ENCODE measurements around the gene PLPPR3.

PLPPR3 gene

GRCh38 chr19:796692-797527, 24.8 kb downstream of the PLPPR3 start, which contains the start of gene PTBP1:
TSS of gene PTBP1 (plus strand) at chr19:797452. CDS start at chr19:797498, 46 bp downstream.
- in situ Hi-C loops (cut with MboI; ENCODE audit: low pct_unique_long_range_greater_than_20kb, low sequenced_read_pairs, unreplicated experiment): no loop called here
- DNase-seq (ENCODE audit: low spot score): peak; percentile 100
- TF ChIP-seq, protein P1, sequence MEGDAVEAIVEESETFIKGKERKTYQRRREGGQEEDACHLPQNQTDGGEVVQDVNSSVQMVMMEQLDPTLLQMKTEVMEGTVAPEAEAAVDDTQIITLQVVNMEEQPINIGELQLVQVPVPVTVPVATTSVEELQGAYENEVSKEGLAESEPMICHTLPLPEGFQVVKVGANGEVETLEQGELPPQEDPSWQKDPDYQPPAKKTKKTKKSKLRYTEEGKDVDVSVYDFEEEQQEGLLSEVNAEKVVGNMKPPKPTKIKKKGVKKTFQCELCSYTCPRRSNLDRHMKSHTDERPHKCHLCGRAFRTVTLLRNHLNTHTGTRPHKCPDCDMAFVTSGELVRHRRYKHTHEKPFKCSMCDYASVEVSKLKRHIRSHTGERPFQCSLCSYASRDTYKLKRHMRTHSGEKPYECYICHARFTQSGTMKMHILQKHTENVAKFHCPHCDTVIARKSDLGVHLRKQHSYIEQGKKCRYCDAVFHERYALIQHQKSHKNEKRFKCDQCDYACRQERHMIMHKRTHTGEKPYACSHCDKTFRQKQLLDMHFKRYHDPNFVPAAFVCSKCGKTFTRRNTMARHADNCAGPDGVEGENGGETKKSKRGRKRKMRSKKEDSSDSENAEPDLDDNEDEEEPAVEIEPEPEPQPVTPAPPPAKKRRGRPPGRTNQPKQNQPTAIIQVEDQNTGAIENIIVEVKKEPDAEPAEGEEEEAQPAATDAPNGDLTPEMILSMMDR (IDR thresholded peaks at IDR 0.05; ENCODE audit: extremely low read depth, insufficient read depth, missing control alignments): no peak

- TF ChIP-seq, protein P1 (IDR thresholded peaks at IDR 0.05; ENCODE audit: extremely low read depth, insufficient read depth, missing control alignments): no peak
- in situ Hi-C loops (cut with MboI; ENCODE audit: low pct_unique_long_range_greater_than_20kb, low sequenced_read_pairs, unreplicated experiment): no loop called here
These were observed 25.8 kb downstream of the PLPPR3 start for GRCh38 chr19:795691-796581.

GRCh38 chr19:795073-795611, 26.6 kb downstream of the PLPPR3 start:
- in situ Hi-C loops (cut with MboI; ENCODE audit: low pct_unique_long_range_greater_than_20kb, low sequenced_read_pairs, unreplicated experiment): no loop called here
- TF ChIP-seq, protein P1 (IDR thresholded peaks at IDR 0.05; ENCODE audit: extremely low read depth, insufficient read depth, missing control alignments): no peak
- DNase-seq (ENCODE audit: low spot score): no peak

More at GRCh38 chr19:795691-796581, 25.8 kb downstream of the PLPPR3 start:
- peak; percentile 24 for DNase-seq (ENCODE audit: low spot score)

DNA sequence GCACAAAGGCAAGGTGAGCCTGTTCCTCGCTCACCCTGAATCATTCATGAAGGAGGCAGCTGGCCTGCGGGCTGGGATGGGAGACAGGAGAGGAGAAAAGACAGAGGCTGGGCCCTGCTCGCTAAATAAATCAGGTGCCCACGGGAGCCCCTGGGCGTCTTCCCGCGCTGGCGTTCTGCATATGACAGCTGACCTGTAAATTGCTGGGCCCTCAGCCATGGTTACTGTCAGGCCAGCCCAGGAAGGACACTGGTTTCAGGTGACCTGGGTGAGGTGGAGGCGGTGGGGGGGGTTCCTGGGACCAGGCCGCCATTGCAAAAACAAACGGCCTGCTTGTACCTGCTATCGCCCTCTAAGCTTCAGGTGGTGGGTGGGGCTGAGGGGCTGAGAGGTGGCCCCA, 27.9 kb downstream of the PLPPR3 start:
- no peak for DNase-seq (ENCODE audit: low spot score)
- in situ Hi-C loops (cut with MboI; ENCODE audit: low pct_unique_long_range_greater_than_20kb, low sequenced_read_pairs, unreplicated experiment): no loop called here
- TF ChIP-seq, protein P1 (IDR thresholded peaks at IDR 0.05; ENCODE audit: extremely low read depth, insufficient read depth, missing control alignments): no peak

- TF ChIP-seq, protein P1 (IDR thresholded peaks at IDR 0.05; ENCODE audit: extremely low read depth, insufficient read depth, missing control alignments): no peak
- DNase-seq (ENCODE audit: low spot score): no peak
- in situ Hi-C loops (cut with MboI; ENCODE audit: low pct_unique_long_range_greater_than_20kb, low sequenced_read_pairs, unreplicated experiment): no loop called here
These were observed 29.4 kb downstream of the PLPPR3 start for GRCh38 chr19:792306-792885.

Data from GM13977 (cell line).